Liver (tissue), 9 donors: Measurements from ENCODE around the gene NTN1. TPM values are rescaled to one million over a fixed set of nuclear protein-coding genes. Genes with fewer than 3 reads are reported as not detected.

Experiments
- DNase-seq: peaks from one replicate; pipeline ENCODE4 v3.0.0-alpha.2; 2017; ENCODE audit warnings: low spot score
- H3K27ac ChIP-seq, 2 donors: one replicate each; pipeline ENCODE4 v1.7.0; 2013; ENCODE audit warnings: inconsistent platforms in 2 of 2, low read length in 2 of 2, control low read depth in 1 of 2, low read depth in 1 of 2, mild to moderate bottlenecking in 1 of 2
- H3K27me3 ChIP-seq, 4 donors: one replicate each; pipeline versions ENCODE4 v1.6.1 to v1.7.0; 2013; ENCODE audit warnings: low read length in 3 of 4, inconsistent platforms in 1 of 4, mild to moderate bottlenecking in 1 of 4, moderate library complexity in 1 of 4; ENCODE audit not compliant: control insufficient read depth in 4 of 4, insufficient read depth in 4 of 4
- H3K36me3 ChIP-seq, 4 donors: one replicate each; pipeline versions ENCODE4 v1.6.1 to v1.7.0; 2013; ENCODE audit warnings: low read length in 3 of 4, mild to moderate bottlenecking in 3 of 4, low read depth in 1 of 4, moderate library complexity in 1 of 4; ENCODE audit not compliant: control insufficient read depth in 4 of 4, insufficient read depth in 3 of 4
- H3K4me1 ChIP-seq, 4 donors: one replicate each; pipeline versions ENCODE4 v1.6.1 to v1.7.0; 2013; ENCODE audit warnings: low read length in 3 of 4, mild to moderate bottlenecking in 3 of 4, moderate library complexity in 1 of 4; ENCODE audit not compliant: control insufficient read depth in 4 of 4, insufficient read depth in 4 of 4
- H3K4me3 ChIP-seq, 3 donors: one replicate each; pipeline versions ENCODE4 v1.6.1 to v1.7.0; 2013; ENCODE audit warnings: low read length in 3 of 3, control low read depth in 1 of 3, low read depth in 1 of 3, mild to moderate bottlenecking in 1 of 3
- H3K9ac ChIP-seq, 2 donors: one replicate each; pipeline ENCODE4 v1.7.0; 2013; ENCODE audit warnings: low read length in 2 of 2, mild to moderate bottlenecking in 2 of 2, moderate library complexity in 2 of 2, control low read depth in 1 of 2, low read depth in 1 of 2
- H3K9me3 ChIP-seq, 4 donors: one replicate each; pipeline versions ENCODE4 v1.6.1 to v1.7.0; 2013; ENCODE audit warnings: low read length in 3 of 4; ENCODE audit not compliant: control insufficient read depth in 4 of 4
- EGR1 ChIP-seq, 2 donors: IDR thresholded peaks; 2 replicates each; pipeline ENCODE4 v1.6.1; 2016 to 2018; ENCODE audit warnings: antibody characterized with exemption in 2 of 2, low read depth in 2 of 2
- FOXA1 ChIP-seq: IDR thresholded peaks from 2 replicates; pipeline ENCODE4 v1.6.1; 2016; ENCODE audit warnings: antibody characterized with exemption
- FOXA2 ChIP-seq: IDR thresholded peaks from 2 replicates; pipeline ENCODE4 v1.6.1; 2016; ENCODE audit warnings: antibody characterized with exemption
- GABPA ChIP-seq, 2 donors: IDR thresholded peaks in 1 of 2; conservative IDR thresholded peaks in 1 of 2; 2 replicates each; pipeline ENCODE4 v1.6.1; 2016; ENCODE audit warnings: antibody characterized with exemption in 2 of 2, mild to moderate bottlenecking in 1 of 2, moderate library complexity in 1 of 2
- HNF4A ChIP-seq, 2 donors: conservative IDR thresholded peaks; 2 replicates each; pipeline ENCODE4 v1.6.1; 2016; ENCODE audit warnings: antibody characterized with exemption in 2 of 2, mild to moderate bottlenecking in 2 of 2
- HNF4G ChIP-seq: IDR thresholded peaks from 2 replicates; pipeline ENCODE4 v1.6.1; 2016; ENCODE audit warnings: antibody characterized with exemption
- JUND ChIP-seq, 2 donors: IDR thresholded peaks; 2 replicates each; pipeline ENCODE4 v1.6.1; 2016; ENCODE audit warnings: antibody characterized with exemption in 2 of 2
- NR2F2 ChIP-seq: IDR thresholded peaks from 2 replicates; pipeline ENCODE4 v1.6.1; 2016; ENCODE audit warnings: antibody characterized with exemption
- RAD21 ChIP-seq, 2 donors: IDR thresholded peaks; 2 replicates each; pipeline ENCODE4 v1.6.1; 2016; ENCODE audit warnings: antibody characterized with exemption in 2 of 2, mild to moderate bottlenecking in 2 of 2
- RXRA ChIP-seq, 2 donors: IDR thresholded peaks; 2 replicates each; pipeline ENCODE4 v1.6.1; 2017 to 2018; ENCODE audit warnings: antibody characterized with exemption in 2 of 2, mild to moderate bottlenecking in 1 of 2
- SP1 ChIP-seq: IDR thresholded peaks from 2 replicates; pipeline ENCODE4 v1.6.1; 2018; ENCODE audit warnings: antibody characterized with exemption, mild to moderate bottlenecking
- TAF1 ChIP-seq: conservative IDR thresholded peaks from 2 replicates; pipeline ENCODE4 v1.6.1; 2016; ENCODE audit warnings: antibody characterized with exemption, mild to moderate bottlenecking
- YY1 ChIP-seq: IDR thresholded peaks from 2 replicates; pipeline ENCODE4 v1.6.1; 2016; ENCODE audit warnings: antibody characterized with exemption, mild to moderate bottlenecking
- WGBS: extraction: QIAGEN DNeasy Blood & Tissue Kit; methylation state at CpG from one replicate; pipeline ENCODE4 v1.1.7; 2013; 5-methylcytosine and 5-hydroxymethylcytosine counted together
- polyA plus RNA-seq, 2 donors: library from polyadenylated mRNA; stranded (reverse) in 1 of 2; unstranded in 1 of 2; fragments of 200-250 nt in 1 of 2; fragments of >200 nt in 1 of 2; fragmentation: Nextera tagmentation in 1 of 2; extraction: Ambion mirVana in 1 of 2; gene quantifications; one replicate each; pipeline versions ENCODE4 v1.2.1 to v1.2.3, GENCODE V29; 2013 to 2015
- total RNA-seq, 2 donors: library from RNA; depleted of rRNA; stranded (reverse); fragments of >200 nt; gene quantifications; one replicate each; pipeline ENCODE4 v1.2.3, GENCODE V29; 2014
- TF ChIP-seq, protein P1 (sequence below): fragments of 150-350 bp; IDR thresholded peaks from 2 replicates; pipeline ENCODE4 v1.5.1; 2017; ENCODE audit warnings: improper control_type of control experiment, low read depth, low read length; ENCODE audit not compliant: missing input control
- TF ChIP-seq, protein P2 (sequence below): IDR thresholded peaks from 2 replicates; pipeline ENCODE4 v1.6.1; 2016; ENCODE audit warnings: antibody characterized with exemption
- TF ChIP-seq, protein P3 (sequence below): IDR thresholded peaks from 2 replicates; pipeline ENCODE4 v1.6.1; 2016; ENCODE audit warnings: antibody characterized with exemption
- TF ChIP-seq, protein P4 (sequence below): IDR thresholded peaks from 2 replicates; pipeline ENCODE4 v1.6.1; 2016; ENCODE audit warnings: antibody characterized with exemption, mild to moderate bottlenecking
- TF ChIP-seq, protein P5 (sequence below): IDR thresholded peaks from 2 replicates; pipeline ENCODE4 v1.6.1; 2016; ENCODE audit warnings: antibody characterized with exemption
- donor health status: healthy.
- donor health status: healthy.
- donor health status: healthy.
- donor health status: healthy.
- donor health status: healthy.

The NTN1 gene
- total and polyA plus RNA-seq, 4 donors, result 0.14 to 8.7 (median 4.3) TPM

DNA sequence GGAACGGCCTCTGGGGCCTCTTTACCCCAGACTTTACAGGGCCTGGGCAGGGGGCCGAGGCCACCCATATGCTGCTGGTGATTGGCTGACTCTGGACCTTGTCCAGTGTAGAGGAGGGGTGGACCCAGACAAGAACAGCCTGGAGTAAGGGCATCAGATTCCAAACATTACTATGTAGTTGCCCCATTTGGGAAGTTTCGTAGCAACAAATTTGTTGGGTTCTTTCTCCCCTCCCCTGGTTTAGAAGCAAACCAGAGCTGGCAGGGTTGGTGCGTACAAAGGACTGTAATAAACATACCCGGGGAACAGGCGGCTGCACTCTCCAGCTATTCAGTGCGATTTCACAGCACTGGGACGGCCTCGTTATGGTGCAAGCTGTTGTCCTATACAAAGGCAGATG lies 145.5 kb downstream of the NTN1 start (continued):
- TF ChIP-seq, protein P1, sequence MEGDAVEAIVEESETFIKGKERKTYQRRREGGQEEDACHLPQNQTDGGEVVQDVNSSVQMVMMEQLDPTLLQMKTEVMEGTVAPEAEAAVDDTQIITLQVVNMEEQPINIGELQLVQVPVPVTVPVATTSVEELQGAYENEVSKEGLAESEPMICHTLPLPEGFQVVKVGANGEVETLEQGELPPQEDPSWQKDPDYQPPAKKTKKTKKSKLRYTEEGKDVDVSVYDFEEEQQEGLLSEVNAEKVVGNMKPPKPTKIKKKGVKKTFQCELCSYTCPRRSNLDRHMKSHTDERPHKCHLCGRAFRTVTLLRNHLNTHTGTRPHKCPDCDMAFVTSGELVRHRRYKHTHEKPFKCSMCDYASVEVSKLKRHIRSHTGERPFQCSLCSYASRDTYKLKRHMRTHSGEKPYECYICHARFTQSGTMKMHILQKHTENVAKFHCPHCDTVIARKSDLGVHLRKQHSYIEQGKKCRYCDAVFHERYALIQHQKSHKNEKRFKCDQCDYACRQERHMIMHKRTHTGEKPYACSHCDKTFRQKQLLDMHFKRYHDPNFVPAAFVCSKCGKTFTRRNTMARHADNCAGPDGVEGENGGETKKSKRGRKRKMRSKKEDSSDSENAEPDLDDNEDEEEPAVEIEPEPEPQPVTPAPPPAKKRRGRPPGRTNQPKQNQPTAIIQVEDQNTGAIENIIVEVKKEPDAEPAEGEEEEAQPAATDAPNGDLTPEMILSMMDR, result no peak
- TF ChIP-seq JUND (IDR thresholded peaks at IDR 0.05) (no peak), HNF4G (no peak), HNF4A (conservative IDR thresholded peaks at IDR 0.05) (peak; percentile 11 to 71), RAD21 (IDR thresholded peaks at IDR 0.05) (no peak), RXRA (IDR thresholded peaks at IDR 0.05) (no peak)
- TF ChIP-seq, protein P2, sequence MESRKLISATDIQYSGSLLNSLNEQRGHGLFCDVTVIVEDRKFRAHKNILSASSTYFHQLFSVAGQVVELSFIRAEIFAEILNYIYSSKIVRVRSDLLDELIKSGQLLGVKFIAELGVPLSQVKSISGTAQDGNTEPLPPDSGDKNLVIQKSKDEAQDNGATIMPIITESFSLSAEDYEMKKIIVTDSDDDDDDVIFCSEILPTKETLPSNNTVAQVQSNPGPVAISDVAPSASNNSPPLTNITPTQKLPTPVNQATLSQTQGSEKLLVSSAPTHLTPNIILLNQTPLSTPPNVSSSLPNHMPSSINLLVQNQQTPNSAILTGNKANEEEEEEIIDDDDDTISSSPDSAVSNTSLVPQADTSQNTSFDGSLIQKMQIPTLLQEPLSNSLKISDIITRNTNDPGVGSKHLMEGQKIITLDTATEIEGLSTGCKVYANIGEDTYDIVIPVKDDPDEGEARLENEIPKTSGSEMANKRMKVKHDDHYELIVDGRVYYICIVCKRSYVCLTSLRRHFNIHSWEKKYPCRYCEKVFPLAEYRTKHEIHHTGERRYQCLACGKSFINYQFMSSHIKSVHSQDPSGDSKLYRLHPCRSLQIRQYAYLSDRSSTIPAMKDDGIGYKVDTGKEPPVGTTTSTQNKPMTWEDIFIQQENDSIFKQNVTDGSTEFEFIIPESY, result no peak
- TF ChIP-seq, protein P3, sequence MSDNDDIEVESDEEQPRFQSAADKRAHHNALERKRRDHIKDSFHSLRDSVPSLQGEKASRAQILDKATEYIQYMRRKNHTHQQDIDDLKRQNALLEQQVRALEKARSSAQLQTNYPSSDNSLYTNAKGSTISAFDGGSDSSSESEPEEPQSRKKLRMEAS, result no peak

DNA sequence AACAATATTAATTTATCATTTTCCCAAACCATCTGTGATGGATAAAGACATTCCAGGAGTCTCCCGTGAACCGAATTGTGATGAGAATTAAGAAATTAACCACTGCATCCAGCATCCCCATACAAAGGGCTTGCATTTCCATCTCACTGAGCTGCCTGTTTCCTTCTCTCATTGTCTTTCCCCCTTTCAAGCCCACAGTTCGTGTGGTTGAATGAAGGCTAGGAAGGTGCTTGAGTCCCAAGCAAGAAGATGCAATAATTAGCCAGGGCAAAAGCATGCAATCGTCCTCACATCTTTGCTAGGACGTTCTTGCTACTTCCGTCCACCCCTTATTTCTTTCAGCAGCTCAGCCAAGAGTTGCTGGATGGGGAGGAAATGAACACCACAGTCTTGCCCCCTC lies 146.1 kb downstream of the NTN1 start:
- H3K27me3 ChIP-seq, result no peaks in the 10 kb centered on the region
- no peak overlapping the region for H3K27ac ChIP-seq
- no peak for TF ChIP-seq YY1
- TF ChIP-seq TAF1, result no peak
- TF ChIP-seq HNF4G, result no peak
- no peak for TF ChIP-seq RXRA (IDR thresholded peaks at IDR 0.05)
- TF ChIP-seq JUND (IDR thresholded peaks at IDR 0.05), result no peak
- TF ChIP-seq FOXA1, result no peak
- no peak for TF ChIP-seq RAD21 (IDR thresholded peaks at IDR 0.05)
- TF ChIP-seq, protein P4, sequence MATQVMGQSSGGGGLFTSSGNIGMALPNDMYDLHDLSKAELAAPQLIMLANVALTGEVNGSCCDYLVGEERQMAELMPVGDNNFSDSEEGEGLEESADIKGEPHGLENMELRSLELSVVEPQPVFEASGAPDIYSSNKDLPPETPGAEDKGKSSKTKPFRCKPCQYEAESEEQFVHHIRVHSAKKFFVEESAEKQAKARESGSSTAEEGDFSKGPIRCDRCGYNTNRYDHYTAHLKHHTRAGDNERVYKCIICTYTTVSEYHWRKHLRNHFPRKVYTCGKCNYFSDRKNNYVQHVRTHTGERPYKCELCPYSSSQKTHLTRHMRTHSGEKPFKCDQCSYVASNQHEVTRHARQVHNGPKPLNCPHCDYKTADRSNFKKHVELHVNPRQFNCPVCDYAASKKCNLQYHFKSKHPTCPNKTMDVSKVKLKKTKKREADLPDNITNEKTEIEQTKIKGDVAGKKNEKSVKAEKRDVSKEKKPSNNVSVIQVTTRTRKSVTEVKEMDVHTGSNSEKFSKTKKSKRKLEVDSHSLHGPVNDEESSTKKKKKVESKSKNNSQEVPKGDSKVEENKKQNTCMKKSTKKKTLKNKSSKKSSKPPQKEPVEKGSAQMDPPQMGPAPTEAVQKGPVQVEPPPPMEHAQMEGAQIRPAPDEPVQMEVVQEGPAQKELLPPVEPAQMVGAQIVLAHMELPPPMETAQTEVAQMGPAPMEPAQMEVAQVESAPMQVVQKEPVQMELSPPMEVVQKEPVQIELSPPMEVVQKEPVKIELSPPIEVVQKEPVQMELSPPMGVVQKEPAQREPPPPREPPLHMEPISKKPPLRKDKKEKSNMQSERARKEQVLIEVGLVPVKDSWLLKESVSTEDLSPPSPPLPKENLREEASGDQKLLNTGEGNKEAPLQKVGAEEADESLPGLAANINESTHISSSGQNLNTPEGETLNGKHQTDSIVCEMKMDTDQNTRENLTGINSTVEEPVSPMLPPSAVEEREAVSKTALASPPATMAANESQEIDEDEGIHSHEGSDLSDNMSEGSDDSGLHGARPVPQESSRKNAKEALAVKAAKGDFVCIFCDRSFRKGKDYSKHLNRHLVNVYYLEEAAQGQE, result no peak
- no peak for TF ChIP-seq EGR1 (IDR thresholded peaks at IDR 0.05; ENCODE audit: low read depth in 2 of 2)
- TF ChIP-seq NR2F2, result no peak
- no peak for TF ChIP-seq SP1
- no peak for TF ChIP-seq HNF4A (conservative IDR thresholded peaks at IDR 0.05)
- TF ChIP-seq, protein P5, sequence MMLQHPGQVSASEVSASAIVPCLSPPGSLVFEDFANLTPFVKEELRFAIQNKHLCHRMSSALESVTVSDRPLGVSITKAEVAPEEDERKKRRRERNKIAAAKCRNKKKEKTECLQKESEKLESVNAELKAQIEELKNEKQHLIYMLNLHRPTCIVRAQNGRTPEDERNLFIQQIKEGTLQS, result no peak
- no peak for TF ChIP-seq FOXA2
- TF ChIP-seq, protein P1, result no peak
- TF ChIP-seq, protein P3, result no peak
- no peak for TF ChIP-seq GABPA (IDR thresholded peaks at IDR 0.05 in 1 of 2, conservative IDR thresholded peaks at IDR 0.05 in 1 of 2)
- TF ChIP-seq, protein P2, result no peak
- WGBS, result 85% methylated on average over 6 of the region's 6 CpGs
- no peak overlapping the region for H3K9ac ChIP-seq
- peaks cover 4 to 20% (median 11%) of the 10 kb centered on the region in 4 donors for H3K4me1 ChIP-seq
- no peak overlapping the region for H3K4me3 ChIP-seq
- H3K36me3 ChIP-seq, result peaks cover 0 to 5% (median 2%) of the 10 kb centered on the region in 4 donors
- no peak for DNase-seq
- no peaks in the 10 kb centered on the region for H3K9me3 ChIP-seq
